Naive thymus-derived CD4-positive, alpha-beta T cell (primary cell): ENCODE measurements around the gene BCORL1. TPM values are rescaled to one million over a fixed set of nuclear protein-coding genes. Genes with fewer than 3 reads are reported as not detected.

Experiments used
- ATAC-seq: fragments of 150-1000 bp; cut with Tn5 transposase; 2 replicates; pipeline ENCODE4 v1.10.0; 2021; ENCODE audit warnings: mild to moderate bottlenecking, moderate library complexity
- CTCF ChIA-PET: fragments of 350-600 bp; sonication (Branson Sonifier 250); formaldehyde crosslinking; loops from one replicate; lab custom pipeline; 2021; ENCODE audit warnings: antibody characterized with exemption; lab: Charles Lee
- POLR2A ChIA-PET: fragments of 350-600 bp; sonication (Branson Sonifier 250); formaldehyde crosslinking; loops from one replicate; lab custom pipeline; 2021; ENCODE audit warnings: antibody characterized with exemption, inconsistent platforms; lab: Charles Lee
- DNase-seq, 9 donors: peaks; one replicate each; pipeline versions ENCODE4 v3.0.0 to v3.0.0-alpha.2; 2020 to 2022; ENCODE audit warnings: mixed read lengths in 1 of 9
- H3K27ac ChIP-seq: one replicate; pipeline ENCODE4 v1.7.0; 2013; ENCODE audit warnings: mild to moderate bottlenecking, low read depth, low read length, moderate library complexity
- H3K27me3 ChIP-seq, 2 donors: one replicate each; pipeline ENCODE4 v1.7.0; 2013; ENCODE audit warnings: low read length in 2 of 2, mild to moderate bottlenecking in 2 of 2, moderate library complexity in 2 of 2; ENCODE audit not compliant: control insufficient read depth in 2 of 2, insufficient read depth in 2 of 2
- H3K36me3 ChIP-seq, 3 experiments: 1 replicate in 2 of 3; 2 replicates in 1 of 3; pipeline ENCODE4 v1.7.0; 2013; ENCODE audit warnings: low read length in 3 of 3, mild to moderate bottlenecking in 3 of 3, moderate library complexity in 1 of 3; ENCODE audit not compliant: insufficient read depth in 3 of 3, control insufficient read depth in 2 of 3
- H3K4me1 ChIP-seq, 2 donors: one replicate each; pipeline ENCODE4 v1.7.0; 2013; ENCODE audit warnings: low read length in 2 of 2, mild to moderate bottlenecking in 2 of 2, moderate library complexity in 1 of 2; ENCODE audit not compliant: control insufficient read depth in 2 of 2, insufficient read depth in 2 of 2
- H3K4me3 ChIP-seq: 2 replicates; pipeline ENCODE4 v1.7.0; 2013; ENCODE audit warnings: mild to moderate bottlenecking, low read length
- H3K9me3 ChIP-seq, 3 experiments: 1 replicate in 2 of 3; 2 replicates in 1 of 3; pipeline ENCODE4 v1.7.0; 2013; ENCODE audit warnings: low read length in 3 of 3; ENCODE audit not compliant: control insufficient read depth in 2 of 3
- H3K27ac Mint-ChIP-seq, 9 donors: one replicate each; pipeline ENCODE4 v1.8.0; 2020 to 2022; ENCODE audit warnings: mixed read lengths in 9 of 9, mild to moderate bottlenecking in 8 of 9, moderate library complexity in 5 of 9, inconsistent platforms in 2 of 9
- H3K27me3 Mint-ChIP-seq, 5 donors: one replicate each; pipeline ENCODE4 v1.8.0; 2021 to 2022; ENCODE audit warnings: mixed read lengths in 5 of 5, mild to moderate bottlenecking in 1 of 5
- H3K36me3 Mint-ChIP-seq, 5 donors: one replicate each; pipeline ENCODE4 v1.8.0; 2020 to 2022; ENCODE audit warnings: mixed read lengths in 5 of 5, mild to moderate bottlenecking in 3 of 5, inconsistent platforms in 1 of 5
- H3K4me1 Mint-ChIP-seq, 7 donors: one replicate each; pipeline ENCODE4 v1.8.0; 2020 to 2022; ENCODE audit warnings: mixed read lengths in 7 of 7, mild to moderate bottlenecking in 3 of 7, inconsistent platforms in 1 of 7
- H3K4me3 Mint-ChIP-seq, 10 donors: one replicate each; pipeline ENCODE4 v1.8.0; 2020 to 2022; ENCODE audit warnings: mild to moderate bottlenecking in 10 of 10, mixed read lengths in 10 of 10, moderate library complexity in 6 of 10, inconsistent platforms in 2 of 10
- H3K9me3 Mint-ChIP-seq, 11 donors: one replicate each; pipeline ENCODE4 v1.8.0; 2020 to 2022; ENCODE audit warnings: mixed read lengths in 11 of 11, mild to moderate bottlenecking in 4 of 11, inconsistent platforms in 1 of 11, moderate library complexity in 1 of 11
- intact Hi-C, 2 donors: fragments of 100-400 bp; cut with micrococcal nuclease; formaldehyde crosslinking; loops; one replicate each; pipeline ENCODE4 v1.15.1; 2023
- polyA plus RNA-seq, 2 donors: library from polyadenylated mRNA; unstranded; fragments of 300-500 nt; fragmentation: Illumina TruSeq; gene quantifications; one replicate each; pipeline ENCODE4 v1.2.3, GENCODE V29; 2021
- total RNA-seq, 6 experiments: library from RNA in 5 of 6; stranded (reverse) in 5 of 6; gene quantifications; 1 replicate in 5 of 6; 2 replicates in 1 of 6; pipeline ENCODE4 v1.2.3 and lab custom pipeline; 2021 to 2026

Gene BCORL1
- total and polyA plus RNA-seq, 7 experiments from 2014 or later: 0.64 to 8.9 (median 7.4) TPM

DNA sequence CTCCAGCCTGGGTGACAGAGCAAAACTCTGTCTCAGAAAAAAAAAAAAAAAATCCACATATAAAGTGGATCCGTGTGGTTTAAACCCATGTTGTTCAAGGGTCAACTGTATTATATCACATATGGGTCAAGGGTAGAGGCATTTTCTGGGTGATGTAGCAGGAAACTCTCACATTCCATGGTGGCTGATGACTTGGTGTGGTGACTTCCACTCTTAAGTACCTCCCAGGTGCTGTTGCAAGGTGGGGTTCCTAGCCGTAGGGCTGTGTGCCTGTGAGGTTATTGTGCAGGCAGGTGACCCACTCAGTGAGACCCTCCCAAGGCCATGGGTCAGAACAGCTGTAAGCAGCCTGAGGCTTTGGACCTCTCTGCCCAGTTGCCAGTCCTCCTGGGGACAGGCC is 110.8 kb downstream of the BCORL1 start:
- Mint-ChIP-seq H3K9me3 (no peaks in the 10 kb centered on the region), H3K27me3 (no peaks in the 10 kb centered on the region), H3K4me1 (peaks cover 10 to 85% (median 51%) of the 10 kb centered on the region in 7 donors), H3K4me3 (peak overlapping the region in 4 of 10 donors; percentile 74 to 90 (median 88)), H3K27ac (peak overlapping the region in 8 of 9 donors; percentile 49 to 95 (median 82)), H3K36me3 (peaks cover 0 to 9% (median 0%) of the 10 kb centered on the region in 5 donors)
- Histone ChIP-seq H3K27me3 (no peaks in the 10 kb centered on the region), H3K4me3 (no peak overlapping the region), H3K36me3 (no peaks in the 10 kb centered on the region), H3K9me3 (no peaks in the 10 kb centered on the region), H3K4me1 (peaks cover 48 to 50% of the 10 kb centered on the region in 2 donors), H3K27ac (no peak overlapping the region)
- ATAC-seq (no peak), DNase-seq (no peak)
- POLR2A ChIA-PET: no interaction called here
- CTCF ChIA-PET: interaction anchor here (0.8 to 1.6 kb wide), 2 partner anchors 14 to 26 kb away, joined by 3 to 6 read pairs; no protein-coding TSS in a partner anchor
- intact Hi-C loops: loop anchor here (2.0 kb wide), 4 partner anchors 28 to 176 kb away; partner anchors contain the start of genes AIFM1 (in 1 of the 2), RAB33A (in 1 of the 2) and ZNF280C (in 1 of the 2)

DNA sequence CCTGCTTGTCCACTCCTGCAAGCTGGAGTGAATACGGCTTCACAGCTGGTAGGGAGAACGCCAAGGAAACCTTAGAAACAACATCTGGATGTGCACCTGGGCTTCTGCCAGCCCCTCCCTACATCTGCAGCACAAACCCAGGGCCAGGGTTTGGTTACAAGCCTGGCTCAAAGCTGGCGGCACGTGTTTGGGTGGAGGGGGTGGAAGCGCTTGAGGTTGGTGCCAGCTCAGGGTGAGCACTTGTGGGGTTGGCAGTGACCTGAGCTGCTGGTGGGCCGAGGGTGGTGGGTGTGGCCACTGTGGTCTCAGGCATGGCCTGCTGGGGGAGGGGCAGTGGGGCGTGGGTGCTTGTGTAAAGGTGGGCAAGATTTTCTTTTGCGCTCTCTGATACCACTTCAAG is 112.3 kb downstream of the BCORL1 start:
- Histone ChIP-seq H3K27me3 (no peaks in the 10 kb centered on the region), H3K36me3 (no peaks in the 10 kb centered on the region), H3K4me1 (peaks cover 54 to 61% of the 10 kb centered on the region in 2 donors), H3K9me3 (no peaks in the 10 kb centered on the region), H3K4me3 (no peak overlapping the region), H3K27ac (peak overlapping the region; percentile 11)
- ChIA-PET POLR2A (interaction anchor here (0.8 to 6.4 kb wide), 5 partner anchors 9 to 76 kb away, joined by 4 to 44 read pairs (median 7); partner anchors contain the start of gene RAB33A), CTCF (interaction anchor here (1.1 to 1.6 kb wide), 4 partner anchors 13 to 27 kb away, joined by 3 to 5 read pairs (median 4); no protein-coding TSS in a partner anchor)
- intact Hi-C loops: no loop called here
- H3K4me1 Mint-ChIP-seq: peaks cover 12 to 85% (median 52%) of the 10 kb centered on the region in 7 donors
- peak overlapping the region in 4 of 10 donors; percentile 21 to 42 (median 32) for H3K4me3 Mint-ChIP-seq
- ATAC-seq (no peak), DNase-seq (no peak)
- peaks cover 0 to 9% (median 0%) of the 10 kb centered on the region in 5 donors for H3K36me3 Mint-ChIP-seq
- H3K27me3 Mint-ChIP-seq: no peaks in the 10 kb centered on the region
- H3K9me3 Mint-ChIP-seq: no peaks in the 10 kb centered on the region
- peak overlapping the region in 7 of 9 donors; percentile 52 to 86 (median 79) for H3K27ac Mint-ChIP-seq

DNA sequence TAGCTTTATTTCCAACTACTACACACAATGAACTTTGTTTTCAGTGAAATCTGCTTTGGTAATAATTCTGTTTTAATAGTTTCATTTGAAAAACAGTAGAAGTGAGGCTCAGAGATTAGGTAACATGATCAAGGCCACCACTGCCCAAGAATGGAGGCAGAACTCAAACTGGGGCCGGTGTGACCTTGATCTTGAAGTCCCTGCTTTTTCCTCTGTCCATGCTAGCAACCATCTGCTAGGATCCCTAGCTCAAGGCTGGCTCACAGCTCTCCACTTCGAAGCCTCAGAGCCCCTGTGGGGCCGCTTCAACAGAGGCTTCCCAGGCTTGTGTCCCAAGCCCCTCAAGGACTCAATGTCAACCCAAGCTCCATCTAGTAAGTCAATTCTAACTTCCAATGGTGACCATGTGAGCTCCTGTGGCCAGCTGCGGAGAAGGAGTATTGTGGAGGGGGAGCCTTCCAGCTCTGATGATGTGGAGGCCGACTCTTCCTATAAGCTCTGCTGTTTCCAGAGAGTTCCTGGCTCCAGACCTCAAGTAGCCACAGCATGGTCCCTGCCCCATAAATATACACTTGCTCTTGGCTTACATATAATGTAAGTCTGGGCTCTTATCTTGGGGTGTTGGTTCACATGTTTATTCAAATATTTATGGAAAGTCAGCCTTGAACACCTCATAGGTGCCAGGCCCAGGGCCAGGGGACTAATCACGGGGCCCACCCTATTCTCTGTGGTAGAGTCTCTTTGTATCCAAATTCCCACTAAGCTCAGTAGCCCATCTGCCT is 113.0 kb downstream of the BCORL1 start:
- H3K9me3 ChIP-seq: no peaks in the 10 kb centered on the region
- peaks cover 12 to 88% (median 56%) of the 10 kb centered on the region in 7 donors for H3K4me1 Mint-ChIP-seq
- ChIA-PET CTCF (interaction anchor here (1.1 to 1.6 kb wide), 5 partner anchors 14 to 26 kb away, joined by 3 to 5 read pairs (median 3); no protein-coding TSS in a partner anchor), POLR2A (interaction anchor here (1.6 to 6.4 kb wide), 4 partner anchors 10 to 75 kb away, joined by 5 to 44 read pairs (median 12); partner anchors contain the start of gene RAB33A)
- H3K4me1 ChIP-seq: peaks cover 57 to 68% of the 10 kb centered on the region in 2 donors
- no peaks in the 10 kb centered on the region for H3K27me3 Mint-ChIP-seq
- H3K36me3 ChIP-seq: no peaks in the 10 kb centered on the region
- H3K27me3 ChIP-seq: no peaks in the 10 kb centered on the region
- H3K4me3 Mint-ChIP-seq: peak overlapping the region in 5 of 10 donors; percentile 2 to 42 (median 31)
- no peaks in the 10 kb centered on the region for H3K9me3 Mint-ChIP-seq
- peak overlapping the region; percentile 11 for H3K27ac ChIP-seq
- H3K27ac Mint-ChIP-seq: peak overlapping the region in 8 of 9 donors; percentile 52 to 86 (median 79)
- no peak for ATAC-seq
- H3K36me3 Mint-ChIP-seq: peaks cover 0 to 7% (median 0%) of the 10 kb centered on the region in 5 donors
- intact Hi-C loops: no loop called here
- H3K4me3 ChIP-seq: no peak overlapping the region
- DNase-seq: no peak

DNA sequence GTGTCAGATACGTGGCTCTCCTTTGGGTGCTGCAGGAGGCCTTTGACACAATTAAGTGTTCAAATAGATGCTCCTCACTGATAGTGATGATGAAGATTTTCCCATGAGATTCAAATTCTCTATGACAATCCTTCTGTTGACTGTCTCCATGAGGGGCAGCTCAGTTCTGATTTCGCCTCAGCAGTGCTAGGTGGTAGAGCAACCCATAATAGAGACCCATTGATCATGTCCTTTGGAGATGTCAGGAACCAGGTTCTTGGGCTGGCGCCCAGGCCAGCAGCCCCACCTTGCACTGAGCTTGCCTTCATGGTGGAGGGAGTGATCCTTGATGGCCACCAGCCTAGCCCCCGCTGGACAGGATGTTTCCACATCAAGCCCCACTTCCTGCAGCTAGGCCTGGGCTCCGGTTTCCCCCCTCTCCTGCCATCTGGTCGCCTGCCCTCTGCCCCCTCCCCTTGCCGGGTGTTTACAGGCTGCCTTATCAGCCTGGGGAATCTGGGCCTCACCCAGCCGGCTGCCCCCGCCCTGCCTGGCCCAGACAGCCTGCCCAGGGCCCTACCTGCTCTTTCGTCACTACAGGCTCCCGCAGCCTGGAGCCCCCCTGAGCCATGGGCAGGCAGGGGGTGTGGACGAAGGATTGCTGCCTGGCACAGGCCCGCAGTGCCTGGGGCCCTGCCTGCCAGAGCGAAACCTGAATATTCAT is 115.2 kb downstream of the BCORL1 start:
- H3K4me3 Mint-ChIP-seq: peak overlapping the region; percentile 60 to 82 (median 66)
- ATAC-seq (peak; percentile 89), DNase-seq (peak in 3 of 9 donors; percentile 29 to 54 (median 37))
- H3K36me3 ChIP-seq: no peaks in the 10 kb centered on the region
- peaks cover 0 to 8% (median 0%) of the 10 kb centered on the region in 5 donors for H3K36me3 Mint-ChIP-seq
- H3K4me1 Mint-ChIP-seq: peaks cover 17 to 86% (median 57%) of the 10 kb centered on the region in 7 donors
- H3K27me3 Mint-ChIP-seq: no peaks in the 10 kb centered on the region
- H3K27ac Mint-ChIP-seq: peak overlapping the region; percentile 29 to 94 (median 89)
- no peaks in the 10 kb centered on the region for H3K27me3 ChIP-seq
- no peaks in the 10 kb centered on the region for H3K9me3 ChIP-seq
- H3K27ac ChIP-seq: peak overlapping the region; percentile 62
- peak overlapping the region; percentile 4 for H3K4me3 ChIP-seq
- POLR2A ChIA-PET: interaction anchor here (0.6 to 6.4 kb wide), 7 partner anchors 9 to 116 kb away, joined by 3 to 44 read pairs (median 4); partner anchors contain the start of gene ELF4
- no peaks in the 10 kb centered on the region for H3K9me3 Mint-ChIP-seq
- peaks cover 43 to 59% of the 10 kb centered on the region in 2 donors for H3K4me1 ChIP-seq
- intact Hi-C loops: loop anchor here in 1 of 2 donors (1.0 to 2.0 kb wide), 2 partner anchors 12 to 15 kb away; no protein-coding TSS in a partner anchor
- CTCF ChIA-PET: interaction anchor here (0.6 to 1.7 kb wide), 3 partner anchors 18 to 564 kb away, joined by 3 to 10 read pairs (median 6); no protein-coding TSS in a partner anchor

DNA sequence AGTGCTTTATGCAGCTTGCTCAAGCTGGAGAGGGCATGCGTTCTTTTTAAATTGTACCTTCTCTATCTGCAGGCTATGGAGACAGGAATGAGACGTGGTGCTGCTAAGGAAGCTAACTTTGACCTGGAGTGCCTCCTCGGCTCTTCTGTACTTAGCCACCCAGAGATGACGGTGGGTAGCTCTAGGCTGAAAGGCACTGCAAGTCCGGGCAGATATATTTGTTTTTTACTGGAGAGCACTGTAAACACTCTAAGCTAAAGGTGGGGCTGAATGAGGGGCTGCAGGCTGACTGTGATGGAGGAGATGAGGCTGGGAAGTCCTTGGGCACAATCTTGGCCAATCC is 115.7 kb downstream of the BCORL1 start:
- H3K27ac ChIP-seq: peak overlapping the region; percentile 62

More for the DNA sequence above, 115.7 kb downstream of the BCORL1 start:
- Mint-ChIP-seq H3K27ac (peak overlapping the region; percentile 29 to 94 (median 89)), H3K9me3 (no peaks in the 10 kb centered on the region), H3K27me3 (no peaks in the 10 kb centered on the region), H3K4me1 (peaks cover 19 to 86% (median 62%) of the 10 kb centered on the region in 7 donors), H3K36me3 (peaks cover 0 to 9% (median 0%) of the 10 kb centered on the region in 5 donors), H3K4me3 (peak overlapping the region; percentile 60 to 82 (median 66))
- Histone ChIP-seq H3K4me3 (peak overlapping the region; percentile 4), H3K4me1 (peaks cover 38 to 54% of the 10 kb centered on the region in 2 donors), H3K9me3 (no peaks in the 10 kb centered on the region), H3K27me3 (no peaks in the 10 kb centered on the region), H3K36me3 (no peaks in the 10 kb centered on the region)
- ATAC-seq: no peak
- ChIA-PET POLR2A (interaction anchor here (0.7 to 6.4 kb wide), 5 partner anchors 8 to 16 kb away, joined by 3 to 44 read pairs (median 4); partner anchors contain the start of gene ELF4), CTCF (interaction anchor here (0.6 to 1.9 kb wide), 5 partner anchors 11 to 565 kb away, joined by 3 to 10 read pairs (median 4); no protein-coding TSS in a partner anchor)
- intact Hi-C loops: loop anchor here in 1 of 2 donors (1.0 to 2.0 kb wide), 2 partner anchors 11 to 15 kb away; no protein-coding TSS in a partner anchor
- DNase-seq: no peak
